GM12874 (cell line): Measurements from ENCODE around the gene SLC6A1.

ENCODE experiments used
- TF ChIP-seq, protein P1 (sequence below): IDR thresholded peaks from 2 replicates; pipeline ENCODE4 v1.5.1; 2011; ENCODE audit warnings: low read depth, mild to moderate bottlenecking, control low read depth, low read length, moderate library complexity; ENCODE audit not compliant: insufficient read depth

The SLC6A1 gene

DNA sequence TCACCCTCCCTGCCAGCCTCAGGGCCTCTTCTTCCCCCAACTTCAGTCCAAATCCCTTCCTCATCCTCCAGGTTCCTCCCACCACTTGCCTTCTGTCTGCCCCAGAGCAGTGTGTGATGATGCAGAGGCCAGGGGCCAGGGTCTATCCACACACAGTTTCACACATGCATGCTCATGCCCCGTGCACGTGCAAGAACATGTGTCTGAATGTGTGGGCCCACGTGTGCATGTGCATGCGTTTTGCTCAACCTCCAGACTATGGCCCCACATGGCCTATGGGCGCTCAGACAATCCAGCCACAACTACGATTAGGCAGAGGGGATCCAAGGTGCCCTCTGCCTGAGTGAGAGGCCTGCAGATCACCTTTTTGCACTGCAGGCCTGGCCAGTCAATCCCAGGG, 32.3 kb upstream of the SLC6A1 start:
- TF ChIP-seq, protein P1, sequence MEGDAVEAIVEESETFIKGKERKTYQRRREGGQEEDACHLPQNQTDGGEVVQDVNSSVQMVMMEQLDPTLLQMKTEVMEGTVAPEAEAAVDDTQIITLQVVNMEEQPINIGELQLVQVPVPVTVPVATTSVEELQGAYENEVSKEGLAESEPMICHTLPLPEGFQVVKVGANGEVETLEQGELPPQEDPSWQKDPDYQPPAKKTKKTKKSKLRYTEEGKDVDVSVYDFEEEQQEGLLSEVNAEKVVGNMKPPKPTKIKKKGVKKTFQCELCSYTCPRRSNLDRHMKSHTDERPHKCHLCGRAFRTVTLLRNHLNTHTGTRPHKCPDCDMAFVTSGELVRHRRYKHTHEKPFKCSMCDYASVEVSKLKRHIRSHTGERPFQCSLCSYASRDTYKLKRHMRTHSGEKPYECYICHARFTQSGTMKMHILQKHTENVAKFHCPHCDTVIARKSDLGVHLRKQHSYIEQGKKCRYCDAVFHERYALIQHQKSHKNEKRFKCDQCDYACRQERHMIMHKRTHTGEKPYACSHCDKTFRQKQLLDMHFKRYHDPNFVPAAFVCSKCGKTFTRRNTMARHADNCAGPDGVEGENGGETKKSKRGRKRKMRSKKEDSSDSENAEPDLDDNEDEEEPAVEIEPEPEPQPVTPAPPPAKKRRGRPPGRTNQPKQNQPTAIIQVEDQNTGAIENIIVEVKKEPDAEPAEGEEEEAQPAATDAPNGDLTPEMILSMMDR = no peak

GRCh38 chr3:10961921-10962320, 30.6 kb upstream of the SLC6A1 start:
- TF ChIP-seq, protein P1 = no peak

DNA sequence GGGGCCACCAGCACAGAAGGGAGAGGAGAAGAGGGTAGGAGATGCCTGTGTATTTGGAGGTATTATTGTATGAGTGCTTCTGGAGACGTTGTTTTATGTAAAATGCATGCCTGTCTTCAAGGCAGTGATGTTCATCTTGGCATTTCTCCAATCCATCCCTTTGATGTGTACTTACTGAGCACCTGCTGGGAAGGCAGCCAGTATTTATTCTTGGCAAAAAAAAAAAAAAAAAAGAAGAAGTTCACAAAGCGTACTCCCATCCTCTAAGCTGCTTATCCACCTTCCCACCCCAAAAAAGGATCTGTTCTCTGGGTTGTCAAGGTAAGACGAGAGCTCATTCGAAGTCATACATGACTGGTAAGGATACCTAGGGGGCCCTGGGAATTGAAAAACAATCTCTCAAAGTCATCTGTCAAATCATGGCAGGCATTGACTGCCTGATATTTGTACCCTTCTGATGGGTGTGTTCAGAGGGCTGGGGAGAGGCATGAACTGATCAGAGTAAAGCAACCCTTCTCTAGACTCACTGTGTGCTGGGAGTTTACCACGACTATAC, 30.0 kb upstream of the SLC6A1 start:
- TF ChIP-seq, protein P1 = no peak

DNA sequence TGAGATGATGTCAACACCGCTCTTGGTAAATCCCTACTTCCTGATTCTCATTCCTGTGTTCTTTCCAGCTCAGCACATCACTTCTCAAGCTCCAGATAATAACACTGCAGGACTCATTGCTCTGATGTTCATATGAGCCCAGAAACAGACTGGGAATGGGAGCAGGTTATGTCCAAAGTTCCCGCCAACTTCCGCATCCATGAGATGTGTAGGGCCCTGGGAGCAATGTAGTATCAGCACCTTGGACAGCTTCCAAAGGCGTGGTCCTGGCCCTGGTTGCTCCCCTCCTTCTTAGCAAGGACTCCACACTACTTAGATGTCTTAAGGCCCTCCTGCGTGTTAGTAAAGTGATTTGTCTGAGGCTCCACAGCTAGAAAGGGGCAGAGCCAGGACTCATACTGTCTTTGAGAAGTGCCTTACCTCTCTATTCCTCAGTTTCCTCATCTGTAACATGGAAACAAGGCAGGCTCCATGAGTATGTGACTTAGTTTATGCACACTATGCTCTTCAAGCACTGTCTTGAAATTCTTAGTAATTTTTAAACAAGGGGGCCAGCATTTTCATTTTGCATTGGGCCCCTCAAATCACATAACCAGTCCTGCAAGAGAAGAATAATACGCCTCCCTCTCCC, 27.9 kb upstream of the SLC6A1 start:
- TF ChIP-seq, protein P1 = no peak

DNA sequence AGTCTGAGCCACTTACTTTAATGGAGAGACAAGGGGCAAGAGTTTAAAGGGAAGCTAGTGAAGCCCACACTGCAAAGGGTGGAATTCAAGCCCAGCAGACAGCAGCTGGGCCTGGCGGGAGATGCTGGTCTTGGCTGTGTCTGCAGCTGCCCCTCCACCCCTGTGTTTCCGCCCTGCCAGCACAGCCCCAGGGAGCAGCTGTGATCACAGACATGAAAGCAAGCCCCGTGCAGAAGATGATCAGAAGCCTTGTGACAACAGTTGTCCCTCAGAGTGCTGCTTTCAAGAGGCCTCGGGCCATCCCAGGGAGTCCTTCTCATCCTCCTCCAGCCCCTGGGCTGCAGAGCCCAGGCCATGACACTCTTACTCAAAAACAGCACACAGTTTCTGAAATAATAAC, 24.1 kb upstream of the SLC6A1 start:
- TF ChIP-seq, protein P1 = no peak

DNA sequence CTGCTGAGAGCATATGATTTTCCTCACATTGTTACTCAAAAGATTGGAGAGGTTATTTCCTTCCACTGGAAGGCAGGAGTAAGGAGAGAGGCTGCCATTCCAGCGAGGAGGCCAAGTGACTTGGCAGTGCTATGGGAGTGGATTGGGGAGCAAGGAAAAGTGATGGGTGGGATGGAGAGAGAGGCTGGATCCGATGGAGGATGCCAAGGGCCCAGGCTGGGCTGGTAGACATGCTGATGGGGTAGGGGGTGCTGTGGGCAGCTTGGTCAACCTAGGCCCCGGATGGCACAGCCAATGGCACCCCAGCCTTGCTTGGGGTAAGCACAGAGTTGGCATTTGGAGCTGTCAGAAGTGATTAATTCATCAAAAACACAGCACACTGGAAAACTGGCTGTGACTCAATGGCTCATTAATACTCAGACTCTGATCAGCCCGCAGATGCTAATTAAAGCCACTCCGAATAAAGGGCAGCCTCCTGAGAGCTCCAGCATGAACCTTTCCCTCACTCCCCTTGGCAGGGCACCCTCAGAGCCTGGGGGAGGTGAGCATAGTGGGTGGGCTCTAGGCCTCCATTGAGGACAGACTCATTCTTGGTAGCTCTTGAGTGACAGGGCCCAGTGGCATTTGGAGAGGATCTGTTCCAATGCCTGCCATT, 22.1 kb upstream of the SLC6A1 start:
- TF ChIP-seq, protein P1 = no peak

GRCh38 chr3:10972072-10972782, 20.3 kb upstream of the SLC6A1 start:
- TF ChIP-seq, protein P1 = no peak
